Uterus (tissue), 4 donors: ENCODE results near the gene AIFM3. TPM values are rescaled to one million over a fixed set of nuclear protein-coding genes. Genes with fewer than 3 reads are reported as not detected.
A peak's percentile ranks its signal among the peaks of the same experiment; 100 is the strongest.

ENCODE experiments used
- DNase-seq, 2 donors: peaks; one replicate each; pipeline ENCODE4 v3.0.0-alpha.2; 2019 to 2020
- H3K27ac ChIP-seq, 2 donors: fragments of 200-600 bp; sonication (generic); 1 replicate in 1 of 2; 2 replicates in 1 of 2; pipeline ENCODE4 v1.5.1; 2016 to 2018
- H3K27me3 ChIP-seq, 2 donors: fragments of 200-600 bp; sonication (generic); one replicate each; pipeline ENCODE4 v1.5.1; 2018 to 2019; ENCODE audit warnings: control low read depth in 1 of 2
- H3K36me3 ChIP-seq, 2 donors: fragments of 200-600 bp; sonication (generic); one replicate each; pipeline ENCODE4 v1.5.1; 2019; ENCODE audit warnings: control low read depth in 1 of 2
- H3K4me1 ChIP-seq, 2 donors: fragments of 200-600 bp; sonication (generic); one replicate each; pipeline ENCODE4 v1.5.1; 2018 to 2019; ENCODE audit warnings: control low read depth in 1 of 2
- H3K4me3 ChIP-seq, 2 donors: fragments of 200-600 bp; sonication (generic); 1 replicate in 1 of 2; 2 replicates in 1 of 2; pipeline ENCODE4 v1.5.1; 2018 to 2019; ENCODE audit warnings: mild to moderate bottlenecking in 1 of 2
- H3K9me3 ChIP-seq, 2 donors: fragments of 200-600 bp; sonication (generic); one replicate each; pipeline ENCODE4 v1.5.1; 2019; ENCODE audit warnings: control low read depth in 1 of 2
- CTCF ChIP-seq, 4 experiments: fragments of 200-600 bp in 2 of 4; fragments of 450-650 bp in 2 of 4; sonication (generic) in 2 of 4; IDR thresholded peaks; one replicate each; pipeline ENCODE4 v1.5.1; 2016 to 2019; ENCODE audit warnings: antibody characterized with exemption in 4 of 4, mild to moderate bottlenecking in 2 of 4, moderate library complexity in 1 of 4
- POLR2A ChIP-seq, 2 donors: fragments of 450-650 bp; IDR thresholded peaks; one replicate each; pipeline ENCODE4 v1.6.1; 2016; ENCODE audit warnings: antibody characterized with exemption in 2 of 2, mild to moderate bottlenecking in 1 of 2, moderate library complexity in 1 of 2
- intact Hi-C: fragments of 100-400 bp; cut with DNase I; formaldehyde crosslinking; loops from one replicate; pipeline ENCODE4 v1.15.1; 2023; ENCODE audit warnings: low total_unique reads
- total RNA-seq, 4 donors: library from RNA; depleted of rRNA in 3 of 4; stranded (reverse); fragments of >200 nt in 3 of 4; gene quantifications; one replicate each; pipeline versions ENCODE4 v1.1.0 to v1.2.4, GENCODE V29; 2014 to 2023
- donor health status: DM: yes; HTN: yes; CAD: no.

Gene AIFM3
- total RNA-seq, 4 donors from 2014 or later: 3.2 to 3.4 TPM; not detected in 2

- no peak for DNase-seq
- intact Hi-C loops: no loop called here
These were observed 4.5 kb upstream of the AIFM3 start for GRCh38 chr22:20962491-20962945.

GRCh38 chr22:20963201-20964052 lies 3.6 kb upstream of the AIFM3 start:
- Histone ChIP-seq H3K9me3 (no peaks in the 10 kb centered on the region), H3K4me1 (no peaks in the 10 kb centered on the region), H3K4me3 (no peak overlapping the region), H3K36me3 (no peaks in the 10 kb centered on the region), H3K27me3 (peaks cover 0 to 11% of the 10 kb centered on the region in 2 donors), H3K27ac (no peak overlapping the region)
- intact Hi-C loops: no loop called here
- TF ChIP-seq POLR2A (IDR thresholded peaks at IDR 0.05): no peak
- no peak for TF ChIP-seq CTCF (IDR thresholded peaks at IDR 0.05)
- DNase-seq: no peak

More at GRCh38 chr22:20962491-20962945, 4.5 kb upstream of the AIFM3 start:
- no peak overlapping the region for H3K4me3 ChIP-seq
- peaks cover 0 to 11% of the 10 kb centered on the region in 2 donors for H3K27me3 ChIP-seq
- no peaks in the 10 kb centered on the region for H3K36me3 ChIP-seq
- no peak for TF ChIP-seq POLR2A (IDR thresholded peaks at IDR 0.05)
- TF ChIP-seq CTCF (IDR thresholded peaks at IDR 0.05): no peak
- H3K9me3 ChIP-seq: no peaks in the 10 kb centered on the region
- H3K27ac ChIP-seq: no peak overlapping the region
- no peaks in the 10 kb centered on the region for H3K4me1 ChIP-seq

- intact Hi-C loops: no loop called here
- no peak overlapping the region for H3K27ac ChIP-seq
- TF ChIP-seq POLR2A (IDR thresholded peaks at IDR 0.05) (no peak), CTCF (IDR thresholded peaks at IDR 0.05) (no peak)
These were observed 2.8 kb upstream of the AIFM3 start for GRCh38 chr22:20964090-20964798.

GRCh38 chr22:20964799-20965103 lies 2.3 kb upstream of the AIFM3 start:
- peak overlapping the region in 1 of 2 donors; percentile 24 for H3K4me3 ChIP-seq
- H3K9me3 ChIP-seq: no peaks in the 10 kb centered on the region
- H3K27ac ChIP-seq: no peak overlapping the region
- H3K4me1 ChIP-seq: no peaks in the 10 kb centered on the region
- intact Hi-C loops: no loop called here
- TF ChIP-seq CTCF (IDR thresholded peaks at IDR 0.05) (no peak), POLR2A (IDR thresholded peaks at IDR 0.05) (no peak)
- no peaks in the 10 kb centered on the region for H3K36me3 ChIP-seq
- peaks cover 0 to 11% of the 10 kb centered on the region in 2 donors for H3K27me3 ChIP-seq
- no peak for DNase-seq

More at GRCh38 chr22:20964090-20964798, 2.8 kb upstream of the AIFM3 start:
- H3K4me3 ChIP-seq: peak overlapping the region in 1 of 2 donors; percentile 24
- DNase-seq: no peak
- no peaks in the 10 kb centered on the region for H3K36me3 ChIP-seq
- peaks cover 0 to 11% of the 10 kb centered on the region in 2 donors for H3K27me3 ChIP-seq
- H3K4me1 ChIP-seq: no peaks in the 10 kb centered on the region
- no peaks in the 10 kb centered on the region for H3K9me3 ChIP-seq
